Measurements from ENCODE around the gene HOXC6.

Gene HOXC6

GRCh38 chr12:54026640-54027441 lies 1.4 kb upstream of the HOXC6 start:
- Histone ChIP-seq H3K4me1 (ENCODE audit: insufficient read depth, low read length, poor library complexity, severe bottlenecking) (peaks cover 43% of the 10 kb centered on the region), H3K9me2 (replicated peaks; ENCODE audit: low read depth, low read length) (no peaks in the 10 kb centered on the region), H3K9ac (ENCODE audit: low read depth, low read length, poor library complexity, severe bottlenecking) (no peak overlapping the region), H3K36me3 (ENCODE audit: insufficient read depth, low read length) (peaks cover 31% of the 10 kb centered on the region; the same call in 1 of the 2 replicates), H3K9me3 (ENCODE audit: insufficient read depth, low read depth, low read length) (no peaks in the 10 kb centered on the region), H3K79me2 (ENCODE audit: insufficient read depth, low read length) (peaks cover 75% of the 10 kb centered on the region), H3K4me2 (ENCODE audit: low read depth, low read length, poor library complexity, severe bottlenecking) (no peak overlapping the region), H2AFZ (ENCODE audit: low read length) (no peak overlapping the region), H4K20me1 (ENCODE audit: insufficient read depth, low read length, poor library complexity, severe bottlenecking) (peaks cover 72% of the 10 kb centered on the region), H3K27me3 (ENCODE audit: insufficient read depth, low read length, poor library complexity, severe bottlenecking) (no peaks in the 10 kb centered on the region), H3K4me3 (ENCODE audit: low read length, poor library complexity, severe bottlenecking) (no peak overlapping the region), H3F3A (ENCODE audit: low read depth) (peaks cover 4% of the 10 kb centered on the region; the same call in 1 of the 2 replicates)
- TF ChIP-seq CTCF (conservative IDR thresholded peaks at IDR 0.05; ENCODE audit: low read length) (no peak), EZH2phosphoT487 (IDR thresholded peaks at IDR 0.05; ENCODE audit: borderline replicate concordance) (no peak)

- H3K9me3 ChIP-seq (ENCODE audit: insufficient read depth, low read depth, low read length) = no peaks in the 10 kb centered on the region
- no peak overlapping the region for H3K9ac ChIP-seq (ENCODE audit: low read depth, low read length, poor library complexity, severe bottlenecking)
- H3F3A ChIP-seq (ENCODE audit: low read depth) = peaks cover 8% of the 10 kb centered on the region; the same call in 1 of the 2 replicates
- peaks cover 69% of the 10 kb centered on the region for H3K79me2 ChIP-seq (ENCODE audit: insufficient read depth, low read length)
- peaks cover 38% of the 10 kb centered on the region for H3K4me1 ChIP-seq (ENCODE audit: insufficient read depth, low read length, poor library complexity, severe bottlenecking)
- no peak overlapping the region for H3K4me3 ChIP-seq (ENCODE audit: low read length, poor library complexity, severe bottlenecking)
- H3K27me3 ChIP-seq (ENCODE audit: insufficient read depth, low read length, poor library complexity, severe bottlenecking) = no peaks in the 10 kb centered on the region
- no peak overlapping the region for H2AFZ ChIP-seq (ENCODE audit: low read length)
- peaks cover 72% of the 10 kb centered on the region for H4K20me1 ChIP-seq (ENCODE audit: insufficient read depth, low read length, poor library complexity, severe bottlenecking)
- no peaks in the 10 kb centered on the region for H3K9me2 ChIP-seq (replicated peaks; ENCODE audit: low read depth, low read length)
- no peak overlapping the region for H3K4me2 ChIP-seq (ENCODE audit: low read depth, low read length, poor library complexity, severe bottlenecking)
- TF ChIP-seq EZH2phosphoT487 (IDR thresholded peaks at IDR 0.05; ENCODE audit: borderline replicate concordance) = no peak
- TF ChIP-seq CTCF (conservative IDR thresholded peaks at IDR 0.05; ENCODE audit: low read length) = no peak
- H3K36me3 ChIP-seq (ENCODE audit: insufficient read depth, low read length) = peaks cover 33% of the 10 kb centered on the region; the same call in 1 of the 2 replicates
Measured at GRCh38 chr12:54027442-54027786, 826 bp upstream of the HOXC6 start.

GRCh38 chr12:54029529-54030441 lies 1.5 kb downstream of the HOXC6 start:
- Histone ChIP-seq H3K4me3 (ENCODE audit: low read length, poor library complexity, severe bottlenecking) (no peak overlapping the region), H4K20me1 (ENCODE audit: insufficient read depth, low read length, poor library complexity, severe bottlenecking) (peaks cover 61% of the 10 kb centered on the region), H3K9me2 (replicated peaks; ENCODE audit: low read depth, low read length) (no peaks in the 10 kb centered on the region), H3K9me3 (ENCODE audit: insufficient read depth, low read depth, low read length) (no peaks in the 10 kb centered on the region), H3K36me3 (ENCODE audit: insufficient read depth, low read length) (peaks cover 33% of the 10 kb centered on the region; the same call in 1 of the 2 replicates), H3K4me2 (ENCODE audit: low read depth, low read length, poor library complexity, severe bottlenecking) (no peak overlapping the region), H3F3A (ENCODE audit: low read depth) (peaks cover 8% of the 10 kb centered on the region; the same call in 1 of the 2 replicates), H2AFZ (ENCODE audit: low read length) (no peak overlapping the region), H3K9ac (ENCODE audit: low read depth, low read length, poor library complexity, severe bottlenecking) (no peak overlapping the region), H3K27me3 (ENCODE audit: insufficient read depth, low read length, poor library complexity, severe bottlenecking) (no peaks in the 10 kb centered on the region), H3K4me1 (ENCODE audit: insufficient read depth, low read length, poor library complexity, severe bottlenecking) (peaks cover 34% of the 10 kb centered on the region), H3K79me2 (ENCODE audit: insufficient read depth, low read length) (peaks cover 62% of the 10 kb centered on the region)
- TF ChIP-seq EZH2phosphoT487 (IDR thresholded peaks at IDR 0.05; ENCODE audit: borderline replicate concordance) (no peak), CTCF (conservative IDR thresholded peaks at IDR 0.05; ENCODE audit: low read length) (no peak)

Data from Loucy (cell line).